HCT116 (cell line): ENCODE results near the gene NAA35. TPM values are rescaled to one million over a fixed set of nuclear protein-coding genes. Genes with fewer than 3 reads are reported as not detected.

Source experiments
- ATAC-seq: fragments of 200-7000 bp; cut with Tn5 transposase; 2 replicates; pipeline ENCODE4 v1.9.1; 2020; ENCODE audit warnings: mild to moderate bottlenecking, moderate library complexity
- BruUV-seq: library from RNA; stranded (reverse); fragments of 400-500 nt; replicated peaks from 2 replicates; lab custom pipeline; 2021; lab: Mats Ljungman, UMichigan
- CTCF ChIA-PET: fragments of 300-600 bp; sonication (Branson Sonifier 250); formaldehyde crosslinking; loops from one replicate; lab custom pipeline; 2021; ENCODE audit warnings: antibody characterized with exemption; lab: Charles Lee
- POLR2A ChIA-PET: fragments of 300-600, 350-600 bp; sonication (Branson Sonifier 250); formaldehyde crosslinking; loops from one replicate; lab custom pipeline; 2021; ENCODE audit warnings: antibody characterized with exemption; lab: Charles Lee
- RAD21 ChIA-PET, 2 experiments: fragments of 300-600 bp; sonication (Branson Sonifier 250); formaldehyde crosslinking; loops; one replicate each; lab custom pipeline; 2023; ENCODE audit warnings: low total read pairs in 2 of 2; ENCODE audit not compliant: uncharacterized antibody in 2 of 2, unreplicated experiment in 2 of 2, low non-redundant PET in 1 of 2; lab: Charles Lee
- DNase-seq: peaks from one replicate; pipeline ENCODE4 v3.0.0-alpha.2; 2010; ENCODE audit warnings: low read depth, low spot score
- H2AFZ ChIP-seq: fragments of 200-600 bp; shearing (Covaris generic), sonication (generic); 2 replicates; pipeline ENCODE4 v1.6.1; 2017; ENCODE audit warnings: low read depth, mixed run types, mixed read lengths, antibody characterized with exemption, low read length; ENCODE audit not compliant: poor library complexity, severe bottlenecking
- H3K27ac ChIP-seq: 2 replicates; pipeline ENCODE4 v1.5.1; 2012; ENCODE audit warnings: low read depth, low read length
- H3K27me3 ChIP-seq: fragments of 200-600 bp; sonication (generic); 2 replicates; pipeline ENCODE4 v1.6.1; 2016; ENCODE audit warnings: mixed run types, low read length, mixed read lengths; ENCODE audit not compliant: insufficient read depth
- H3K36me3 ChIP-seq, 2 experiments: fragments of 200-500 bp in 1 of 2; fragments of 200-600 bp in 1 of 2; sonication (Bioruptor generic) in 1 of 2; sonication (generic) in 1 of 2; 2 replicates each; pipeline versions ENCODE4 v1.5.1 to v1.6.1; 2014 to 2016; ENCODE audit warnings: low read length in 2 of 2, inconsistent platforms in 1 of 2, mixed read lengths in 1 of 2, mixed run types in 1 of 2; ENCODE audit not compliant: insufficient read depth in 2 of 2, control insufficient read depth in 1 of 2
- H3K4me1 ChIP-seq, 2 experiments: fragments of 200-600 bp in 1 of 2; sonication (generic) in 1 of 2; 2 replicates each; pipeline versions ENCODE4 v1.5.1 to v1.6.1; 2012 to 2017; ENCODE audit warnings: low read length in 2 of 2, inconsistent platforms in 1 of 2, mild to moderate bottlenecking in 1 of 2, mixed read lengths in 1 of 2, mixed run types in 1 of 2, moderate library complexity in 1 of 2; ENCODE audit not compliant: insufficient read depth in 2 of 2, control insufficient read depth in 1 of 2
- H3K4me2 ChIP-seq: fragments of 200-600 bp; sonication (generic); 2 replicates; pipeline ENCODE4 v1.6.1; 2017; ENCODE audit warnings: mixed run types, low read length, mixed read lengths
- H3K4me3 ChIP-seq, 2 experiments: fragments of 200-600 bp in 1 of 2; sonication (generic) in 1 of 2; replicated peaks in 1 of 2; 2 replicates each; pipeline ENCODE4 v1.5.1; 2011 to 2016; ENCODE audit warnings: low read length in 2 of 2, control low read depth in 1 of 2, low read depth in 1 of 2, mild to moderate bottlenecking in 1 of 2, mixed read lengths in 1 of 2, mixed run types in 1 of 2
- H3K79me2 ChIP-seq: fragments of 200-600 bp; sonication (generic); 2 replicates; pipeline ENCODE4 v1.6.1; 2017; ENCODE audit warnings: mild to moderate bottlenecking, mixed run types, low read length, moderate library complexity, mixed read lengths; ENCODE audit not compliant: insufficient read depth
- H3K9ac ChIP-seq: fragments of 200-600 bp; sonication (generic); 2 replicates; pipeline ENCODE4 v1.6.1; 2016; ENCODE audit warnings: low read length, mixed read lengths
- H3K9me2 ChIP-seq: fragments of 200-600 bp; sonication (generic), shearing (Covaris generic); 2 replicates; pipeline ENCODE4 v1.6.1; 2017; ENCODE audit warnings: mixed run types, mild to moderate bottlenecking, moderate library complexity; ENCODE audit not compliant: insufficient read depth
- H3K9me3 ChIP-seq, 2 experiments: fragments of 200-500 bp in 1 of 2; fragments of 200-600 bp in 1 of 2; sonication (Bioruptor generic) in 1 of 2; sonication (generic) in 1 of 2; 2 replicates each; pipeline ENCODE4 v1.6.1; 2014 to 2017; ENCODE audit warnings: low read length in 2 of 2, mixed read lengths in 2 of 2, inconsistent platforms in 1 of 2, low read depth in 1 of 2, mild to moderate bottlenecking in 1 of 2, mixed run types in 1 of 2, moderate library complexity in 1 of 2; ENCODE audit not compliant: control insufficient read depth in 1 of 2, insufficient read depth in 1 of 2
- H4K20me1 ChIP-seq: fragments of 200-600 bp; sonication (generic), shearing (Covaris generic); 2 replicates; pipeline ENCODE4 v1.6.1; 2017; ENCODE audit warnings: mixed run types, mild to moderate bottlenecking, moderate library complexity; ENCODE audit not compliant: insufficient read depth
- CEBPB ChIP-seq: IDR thresholded peaks from 2 replicates; pipeline ENCODE4 v1.6.1; 2012; ENCODE audit warnings: low read depth
- EGR1 ChIP-seq: IDR thresholded peaks from 2 replicates; pipeline ENCODE4 v1.6.1; 2012; ENCODE audit warnings: low read depth
- EZH2 ChIP-seq: fragments of 200-600 bp; sonication (generic); IDR thresholded peaks from 2 replicates; pipeline ENCODE4 v1.6.1; 2017; ENCODE audit warnings: antibody characterized with exemption, mixed run types
- EZH2phosphoT487 ChIP-seq: fragments of 200-600 bp; IDR thresholded peaks from 2 replicates; pipeline ENCODE4 v1.6.1; 2018; ENCODE audit warnings: antibody characterized with exemption, borderline replicate concordance
- JUND ChIP-seq: IDR thresholded peaks from 2 replicates; pipeline ENCODE4 v1.6.1; 2012
- POLR2A ChIP-seq: IDR thresholded peaks from 2 replicates; pipeline ENCODE4 v1.7.0; 2011; ENCODE audit warnings: borderline replicate concordance; ENCODE audit not compliant: insufficient read depth, insufficient read length; ENCODE audit errors: extremely low read depth
- RAD21 ChIP-seq: IDR thresholded peaks from 2 replicates; pipeline ENCODE4 v1.6.1; 2012; ENCODE audit warnings: low read depth, mild to moderate bottlenecking
- SRF ChIP-seq: IDR thresholded peaks from 2 replicates; pipeline ENCODE4 v1.6.1; 2012; ENCODE audit warnings: low read depth
- TCF7L2 ChIP-seq: IDR thresholded peaks from 2 replicates; pipeline ENCODE4 v1.7.0; 2011; ENCODE audit warnings: borderline replicate concordance, inconsistent platforms; ENCODE audit not compliant: insufficient read depth, insufficient read length; ENCODE audit errors: extremely low read depth
- YY1 ChIP-seq: IDR thresholded peaks from 2 replicates; pipeline ENCODE4 v1.6.1; 2011; ENCODE audit warnings: low read length, low read depth, moderate library complexity, mild to moderate bottlenecking; ENCODE audit not compliant: insufficient replicate concordance; ENCODE audit errors: extremely low read depth
- intact Hi-C: fragments of 100-400 bp; cut with micrococcal nuclease; formaldehyde crosslinking; loops from 2 replicates; pipeline ENCODE4 v1.10.0; 2022
- total RNA-seq: library from RNA; stranded (reverse); gene quantifications from one replicate; pipeline ENCODE4 v1.2.1, GENCODE V29; 2021; ENCODE audit not compliant: unreplicated experiment
- TF ChIP-seq, protein P1 (sequence below): IDR thresholded peaks from 2 replicates; pipeline ENCODE4 v1.6.1; 2012; ENCODE audit warnings: low read depth
- TF ChIP-seq, protein P2 (sequence below): IDR thresholded peaks from 2 replicates; pipeline ENCODE4 v1.6.1; 2012
- TF ChIP-seq, protein P3 (sequence below): IDR thresholded peaks from 2 replicates; pipeline ENCODE4 v1.6.1; 2012

Gene NAA35
- total RNA-seq, 1 experiment from 2014 or later, result 37.0 TPM

GRCh38 chr9:86052556-86053468, 111.9 kb downstream of the NAA35 start:
- H3K27ac ChIP-seq, result no peak overlapping the region
- ATAC-seq (peak; percentile 32; the same call in 1 of the 2 replicates), DNase-seq (no peak)
- no peaks in the 10 kb centered on the region for H3K27me3 ChIP-seq
- intact Hi-C loops, result no loop called here
- TF ChIP-seq EZH2, result no peak
- no peak for TF ChIP-seq EGR1
- no peak for TF ChIP-seq SRF
- no peak for TF ChIP-seq RAD21
- TF ChIP-seq, protein P1, sequence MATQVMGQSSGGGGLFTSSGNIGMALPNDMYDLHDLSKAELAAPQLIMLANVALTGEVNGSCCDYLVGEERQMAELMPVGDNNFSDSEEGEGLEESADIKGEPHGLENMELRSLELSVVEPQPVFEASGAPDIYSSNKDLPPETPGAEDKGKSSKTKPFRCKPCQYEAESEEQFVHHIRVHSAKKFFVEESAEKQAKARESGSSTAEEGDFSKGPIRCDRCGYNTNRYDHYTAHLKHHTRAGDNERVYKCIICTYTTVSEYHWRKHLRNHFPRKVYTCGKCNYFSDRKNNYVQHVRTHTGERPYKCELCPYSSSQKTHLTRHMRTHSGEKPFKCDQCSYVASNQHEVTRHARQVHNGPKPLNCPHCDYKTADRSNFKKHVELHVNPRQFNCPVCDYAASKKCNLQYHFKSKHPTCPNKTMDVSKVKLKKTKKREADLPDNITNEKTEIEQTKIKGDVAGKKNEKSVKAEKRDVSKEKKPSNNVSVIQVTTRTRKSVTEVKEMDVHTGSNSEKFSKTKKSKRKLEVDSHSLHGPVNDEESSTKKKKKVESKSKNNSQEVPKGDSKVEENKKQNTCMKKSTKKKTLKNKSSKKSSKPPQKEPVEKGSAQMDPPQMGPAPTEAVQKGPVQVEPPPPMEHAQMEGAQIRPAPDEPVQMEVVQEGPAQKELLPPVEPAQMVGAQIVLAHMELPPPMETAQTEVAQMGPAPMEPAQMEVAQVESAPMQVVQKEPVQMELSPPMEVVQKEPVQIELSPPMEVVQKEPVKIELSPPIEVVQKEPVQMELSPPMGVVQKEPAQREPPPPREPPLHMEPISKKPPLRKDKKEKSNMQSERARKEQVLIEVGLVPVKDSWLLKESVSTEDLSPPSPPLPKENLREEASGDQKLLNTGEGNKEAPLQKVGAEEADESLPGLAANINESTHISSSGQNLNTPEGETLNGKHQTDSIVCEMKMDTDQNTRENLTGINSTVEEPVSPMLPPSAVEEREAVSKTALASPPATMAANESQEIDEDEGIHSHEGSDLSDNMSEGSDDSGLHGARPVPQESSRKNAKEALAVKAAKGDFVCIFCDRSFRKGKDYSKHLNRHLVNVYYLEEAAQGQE, result no peak
- no peak for TF ChIP-seq CEBPB
- no peak for TF ChIP-seq EZH2phosphoT487
- TF ChIP-seq, protein P2, sequence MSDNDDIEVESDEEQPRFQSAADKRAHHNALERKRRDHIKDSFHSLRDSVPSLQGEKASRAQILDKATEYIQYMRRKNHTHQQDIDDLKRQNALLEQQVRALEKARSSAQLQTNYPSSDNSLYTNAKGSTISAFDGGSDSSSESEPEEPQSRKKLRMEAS, result no peak
- no peak for TF ChIP-seq TCF7L2
- TF ChIP-seq POLR2A, result no peak
- no peak for TF ChIP-seq YY1
- TF ChIP-seq JUND, result no peak
- TF ChIP-seq, protein P3, sequence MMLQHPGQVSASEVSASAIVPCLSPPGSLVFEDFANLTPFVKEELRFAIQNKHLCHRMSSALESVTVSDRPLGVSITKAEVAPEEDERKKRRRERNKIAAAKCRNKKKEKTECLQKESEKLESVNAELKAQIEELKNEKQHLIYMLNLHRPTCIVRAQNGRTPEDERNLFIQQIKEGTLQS, result no peak
- peaks cover 14% of the 10 kb centered on the region; the same call in 1 of the 2 replicates for H3K79me2 ChIP-seq
- no peak overlapping the region for H3K4me2 ChIP-seq
- POLR2A ChIA-PET, result no interaction called here
- H3K36me3 ChIP-seq, result no peaks in the 10 kb centered on the region
- no peak overlapping the region for H3K9ac ChIP-seq
- no peak overlapping the region for H2AFZ ChIP-seq
- no peaks in the 10 kb centered on the region for H3K9me2 ChIP-seq
- BruUV-seq, result no TSS peak
- RAD21 ChIA-PET, result no interaction called here
- no peak overlapping the region for H3K4me3 ChIP-seq
- no peaks in the 10 kb centered on the region for H3K4me1 ChIP-seq
- CTCF ChIA-PET, result no interaction called here
- H4K20me1 ChIP-seq, result no peaks in the 10 kb centered on the region
- no peaks in the 10 kb centered on the region for H3K9me3 ChIP-seq
